ENCODE measurements around the gene GAPT.

GAPT gene

DNA sequence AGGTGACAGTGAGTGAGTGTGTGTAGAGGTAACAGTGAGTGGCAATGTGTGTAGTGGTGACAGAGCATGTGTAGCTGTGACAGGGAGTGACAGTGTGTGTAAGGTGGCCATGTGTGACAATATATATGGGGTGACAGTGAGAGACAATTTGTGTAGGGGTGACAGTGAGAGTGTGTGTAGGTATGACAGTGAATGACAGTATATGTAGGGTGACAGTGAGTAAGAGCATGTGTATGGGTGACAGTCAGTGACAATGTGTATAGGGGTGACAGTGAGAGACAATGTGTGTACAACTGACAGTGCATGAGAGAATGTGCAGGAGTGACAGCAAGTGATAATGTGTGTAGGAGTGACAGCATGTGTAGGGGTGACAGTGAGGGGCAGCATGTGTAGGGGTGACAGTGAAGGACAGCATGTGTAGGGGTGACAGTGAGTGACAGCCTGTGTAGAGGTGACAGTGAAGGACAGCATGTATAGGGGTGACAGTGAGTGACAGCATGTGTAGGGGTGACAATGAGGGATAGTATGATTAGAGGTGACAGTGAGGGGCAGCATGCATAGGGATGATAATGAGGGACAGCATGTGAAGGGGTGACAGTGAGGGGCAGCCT is 10.1 kb upstream of the GAPT start:
- no peak for TF ChIP-seq ZFX (IDR thresholded peaks at IDR 0.05)
- TF ChIP-seq, protein P1, sequence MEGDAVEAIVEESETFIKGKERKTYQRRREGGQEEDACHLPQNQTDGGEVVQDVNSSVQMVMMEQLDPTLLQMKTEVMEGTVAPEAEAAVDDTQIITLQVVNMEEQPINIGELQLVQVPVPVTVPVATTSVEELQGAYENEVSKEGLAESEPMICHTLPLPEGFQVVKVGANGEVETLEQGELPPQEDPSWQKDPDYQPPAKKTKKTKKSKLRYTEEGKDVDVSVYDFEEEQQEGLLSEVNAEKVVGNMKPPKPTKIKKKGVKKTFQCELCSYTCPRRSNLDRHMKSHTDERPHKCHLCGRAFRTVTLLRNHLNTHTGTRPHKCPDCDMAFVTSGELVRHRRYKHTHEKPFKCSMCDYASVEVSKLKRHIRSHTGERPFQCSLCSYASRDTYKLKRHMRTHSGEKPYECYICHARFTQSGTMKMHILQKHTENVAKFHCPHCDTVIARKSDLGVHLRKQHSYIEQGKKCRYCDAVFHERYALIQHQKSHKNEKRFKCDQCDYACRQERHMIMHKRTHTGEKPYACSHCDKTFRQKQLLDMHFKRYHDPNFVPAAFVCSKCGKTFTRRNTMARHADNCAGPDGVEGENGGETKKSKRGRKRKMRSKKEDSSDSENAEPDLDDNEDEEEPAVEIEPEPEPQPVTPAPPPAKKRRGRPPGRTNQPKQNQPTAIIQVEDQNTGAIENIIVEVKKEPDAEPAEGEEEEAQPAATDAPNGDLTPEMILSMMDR (conservative IDR thresholded peaks at IDR 0.05): no peak
- no peak overlapping the region for H3K27ac ChIP-seq

DNA sequence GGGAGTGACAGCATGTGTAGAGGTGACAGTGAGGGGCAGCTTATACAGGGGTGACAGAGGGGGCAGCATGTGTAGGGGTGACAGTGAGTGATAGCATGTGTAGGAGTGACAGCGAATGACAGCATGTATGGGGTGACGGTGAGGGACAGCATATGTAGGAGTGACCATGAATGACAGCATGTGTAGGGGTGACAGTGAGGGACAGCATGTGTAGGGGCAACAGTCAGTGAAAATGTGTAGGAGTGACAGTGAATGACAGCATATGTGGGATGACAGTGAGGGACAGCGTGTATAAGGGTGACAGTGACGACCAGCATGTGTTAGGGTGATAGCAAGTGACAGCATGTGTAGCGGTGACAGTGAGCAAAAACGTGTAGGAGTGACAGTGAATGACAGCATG is 9.4 kb upstream of the GAPT start:
- no peak for TF ChIP-seq ZFX (IDR thresholded peaks at IDR 0.05)
- TF ChIP-seq, protein P1 (conservative IDR thresholded peaks at IDR 0.05): no peak
- no peak overlapping the region for H3K27ac ChIP-seq

DNA sequence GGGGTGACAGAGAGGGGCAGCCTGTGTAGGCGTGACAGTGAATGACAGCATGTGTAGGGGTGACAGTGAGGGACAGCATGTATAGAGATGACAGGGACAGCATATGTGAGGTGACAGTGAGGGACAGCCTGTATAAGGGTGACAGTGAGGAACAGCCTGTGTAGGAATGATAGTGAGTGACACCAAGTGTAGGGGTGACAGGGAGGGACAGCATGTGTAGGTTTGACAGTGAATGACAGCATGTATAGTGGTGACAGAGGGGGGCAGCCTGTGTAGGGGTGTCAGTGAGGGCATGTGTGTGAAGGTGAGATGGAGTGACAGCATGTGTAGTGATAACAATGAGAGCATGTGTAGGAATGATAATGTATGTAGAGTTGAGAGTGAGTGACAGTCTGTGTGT is 8.7 kb upstream of the GAPT start:
- TF ChIP-seq ZFX (IDR thresholded peaks at IDR 0.05): 0 out of 2 replicates have a peak, but pooled peaks have one; percentile 19
- TF ChIP-seq, protein P1 (conservative IDR thresholded peaks at IDR 0.05): no peak
- no peak overlapping the region for H3K27ac ChIP-seq

DNA sequence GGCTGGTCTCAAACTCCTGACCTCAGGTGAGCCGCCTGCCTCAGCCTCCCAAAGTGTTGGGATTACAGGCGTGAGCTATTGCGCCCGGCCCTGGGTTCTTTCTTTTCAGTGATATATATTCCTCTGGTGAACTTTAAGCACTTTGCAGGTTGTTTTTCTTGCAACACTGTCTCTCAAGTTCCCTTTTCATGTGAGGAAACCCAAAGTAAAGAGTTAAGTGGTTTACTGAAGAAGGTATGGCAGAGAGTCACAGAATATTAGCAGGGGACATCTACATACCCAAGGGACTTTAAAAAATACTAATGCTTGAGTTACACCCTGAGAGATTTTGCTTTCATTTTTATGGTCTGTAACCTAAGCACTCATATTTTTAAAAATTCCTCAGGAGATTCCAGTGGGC is 6.7 kb upstream of the GAPT start:
- TF ChIP-seq, protein P1 (conservative IDR thresholded peaks at IDR 0.05): no peak
- TF ChIP-seq ZFX (IDR thresholded peaks at IDR 0.05): no peak
- no peak overlapping the region for H3K27ac ChIP-seq

DNA sequence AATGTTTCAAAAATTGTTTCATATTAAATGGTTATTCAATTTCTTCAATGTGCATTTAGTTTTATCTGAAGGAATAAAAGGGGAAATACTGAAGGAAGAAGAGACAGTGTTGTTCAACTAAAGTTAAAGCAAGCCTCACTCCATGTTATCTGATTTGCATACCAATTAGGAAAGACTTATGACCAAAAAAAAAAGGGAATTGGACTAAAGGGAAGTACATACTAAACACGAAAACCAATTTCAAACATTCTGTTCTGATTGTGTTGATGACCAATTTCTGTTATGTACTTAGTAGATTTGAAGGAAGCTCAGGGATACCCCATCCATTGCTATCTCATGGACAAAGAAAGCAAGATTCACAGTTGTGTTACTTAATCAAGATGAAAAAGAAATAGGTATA is 4.9 kb upstream of the GAPT start:
- TF ChIP-seq, protein P1 (conservative IDR thresholded peaks at IDR 0.05): no peak
- TF ChIP-seq ZFX (IDR thresholded peaks at IDR 0.05): no peak
- no peak overlapping the region for H3K27ac ChIP-seq

DNA sequence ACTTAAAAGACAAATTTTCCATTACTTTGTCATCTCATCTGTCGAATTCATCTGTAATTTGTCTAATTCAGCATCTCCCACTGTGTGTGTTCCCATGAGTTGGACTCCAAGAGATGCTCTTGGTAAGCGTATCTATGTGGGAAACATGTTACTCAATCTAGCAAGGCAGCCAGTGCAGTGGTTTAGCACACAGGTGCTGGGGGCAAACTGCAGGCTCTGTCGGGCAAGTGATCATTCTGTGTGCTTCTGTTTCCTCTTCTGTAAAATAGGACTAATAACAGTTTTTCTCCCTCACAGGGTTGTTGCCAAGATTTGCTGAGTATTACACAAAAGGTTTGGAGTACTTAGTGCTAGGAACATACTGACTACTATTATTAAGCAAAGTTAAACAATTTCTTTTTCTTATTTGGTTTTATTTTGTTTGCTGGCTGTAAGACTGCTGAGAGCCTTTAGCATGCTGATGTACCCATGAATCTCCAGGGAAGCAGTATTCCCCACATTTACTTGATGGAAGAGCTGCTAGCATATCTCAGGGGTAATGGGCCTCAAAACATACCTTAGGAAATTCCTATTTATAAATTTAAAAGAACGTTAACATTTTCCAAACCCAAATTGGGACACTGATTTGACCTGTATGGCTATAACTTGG is 709 bp upstream of the GAPT start:
- TF ChIP-seq, protein P1 (conservative IDR thresholded peaks at IDR 0.05): no peak
- TF ChIP-seq ZFX (IDR thresholded peaks at IDR 0.05): no peak
- H3K27ac ChIP-seq: no peak overlapping the region

DNA sequence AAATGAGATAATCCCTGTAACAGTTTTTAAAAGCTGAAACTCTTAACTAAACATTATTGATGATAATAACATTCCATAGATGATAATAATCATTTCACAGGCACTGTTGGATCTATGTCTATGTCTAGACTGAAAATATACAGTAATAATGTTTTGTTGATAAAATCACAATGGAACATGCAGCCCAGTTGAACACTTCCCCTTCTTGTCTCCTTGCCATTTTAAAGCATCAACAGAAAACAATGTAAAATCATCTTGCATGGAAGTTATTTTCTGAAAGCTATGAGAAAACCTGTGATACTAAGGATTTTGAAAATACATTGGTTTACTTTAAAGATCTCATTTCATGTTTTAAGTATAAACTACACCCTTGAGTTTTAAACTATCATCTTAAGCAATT is 1.9 kb downstream of the GAPT start:
- H3K27ac ChIP-seq: no peak overlapping the region
- TF ChIP-seq, protein P1 (conservative IDR thresholded peaks at IDR 0.05): no peak
- TF ChIP-seq ZFX (IDR thresholded peaks at IDR 0.05): no peak
